IMR-90 (cell line): ENCODE data around the gene HNRNPL. TPM values are rescaled to one million over a fixed set of nuclear protein-coding genes. Genes with fewer than 3 reads are reported as not detected.

Experiments used
- ATAC-seq: fragments of 200-7000 bp; cut with Tn5 transposase; 2 replicates; pipeline ENCODE4 v1.9.1; 2020; ENCODE audit warnings: low read depth, mild to moderate bottlenecking, moderate library complexity
- BruUV-seq: library from RNA; stranded (reverse); fragments of 400-500 nt; replicated peaks from 2 replicates; lab custom pipeline; 2021; lab: Mats Ljungman, UMichigan
- CTCF ChIA-PET: fragments of 300-600 bp; formaldehyde crosslinking; extraction: SDS; loops from one replicate; lab custom pipeline; 2021; ENCODE audit warnings: antibody characterized with exemption; lab: Yijun Ruan, JAX
- POLR2A ChIA-PET: fragments of 300-600 bp; sonication (Branson Sonifier 250); formaldehyde crosslinking; loops from one replicate; lab custom pipeline; 2022; ENCODE audit warnings: antibody characterized with exemption; ENCODE audit not compliant: unreplicated experiment; lab: Charles Lee
- DNase-seq: peaks from one replicate; pipeline ENCODE4 v3.0.0; 2013
- H2AFZ ChIP-seq: replicated peaks from 2 replicates; pipeline ENCODE3; 2013; ENCODE audit warnings: low read length, mild to moderate bottlenecking; ENCODE audit not compliant: poor library complexity
- H2AK5ac ChIP-seq: 2 replicates; pipeline ENCODE4 v1.6.1; 2013; ENCODE audit warnings: low read depth, low read length, inconsistent platforms
- H2AK9ac ChIP-seq: replicated peaks from 2 replicates; pipeline ENCODE3; 2013; ENCODE audit warnings: mild to moderate bottlenecking, low read depth, low read length, moderate library complexity; ENCODE audit not compliant: poor library complexity
- H2BK120ac ChIP-seq: 2 replicates; pipeline ENCODE4 v1.6.1; 2013; ENCODE audit warnings: low read depth, low read length, inconsistent platforms
- H2BK15ac ChIP-seq: 3 replicates; pipeline ENCODE4 v1.6.1; 2013; ENCODE audit warnings: low read depth, low read length, inconsistent platforms
- H2BK20ac ChIP-seq: 2 replicates; pipeline ENCODE4 v1.6.1; 2013; ENCODE audit warnings: low read depth, mild to moderate bottlenecking, inconsistent platforms, low read length, moderate library complexity
- H2BK5ac ChIP-seq: 2 replicates; pipeline ENCODE4 v1.6.1; 2013; ENCODE audit warnings: mild to moderate bottlenecking, low read depth, low read length, inconsistent platforms; ENCODE audit not compliant: poor library complexity, severe bottlenecking
- H3K14ac ChIP-seq: replicated peaks from 2 replicates; pipeline ENCODE4 v1.6.1; 2013; ENCODE audit warnings: low read depth, low read length, inconsistent platforms
- H3K18ac ChIP-seq: 2 replicates; pipeline ENCODE4 v1.6.1; 2013; ENCODE audit warnings: low read depth, low read length, control low read depth
- H3K23ac ChIP-seq: 2 replicates; pipeline ENCODE4 v1.6.1; 2013; ENCODE audit warnings: low read depth, low read length, inconsistent platforms
- H3K27ac ChIP-seq: 2 replicates; pipeline ENCODE4 v1.5.1; 2013; ENCODE audit warnings: mild to moderate bottlenecking, control low read depth, low read length; ENCODE audit not compliant: insufficient read depth
- H3K27me3 ChIP-seq: 2 replicates; pipeline ENCODE4 v1.6.1; 2013; ENCODE audit warnings: low read length; ENCODE audit not compliant: control insufficient read depth, insufficient read depth
- H3K36me3 ChIP-seq: 2 replicates; pipeline ENCODE4 v1.6.1; 2013; ENCODE audit warnings: low read length, mixed read lengths; ENCODE audit not compliant: control insufficient read depth, insufficient read depth
- H3K4ac ChIP-seq: 2 replicates; pipeline ENCODE4 v1.6.1; 2013; ENCODE audit warnings: low read depth, low read length, inconsistent platforms
- H3K4me1 ChIP-seq: 2 replicates; pipeline ENCODE4 v1.6.1; 2013; ENCODE audit warnings: low read length, mixed read lengths; ENCODE audit not compliant: control insufficient read depth, insufficient read depth
- H3K4me2 ChIP-seq: 2 replicates; pipeline ENCODE4 v1.6.1; 2013; ENCODE audit warnings: low read depth, mild to moderate bottlenecking, control low read depth, low read length, moderate library complexity
- H3K4me3 ChIP-seq: 2 replicates; pipeline ENCODE4 v1.5.1; 2013; ENCODE audit warnings: low read depth, mild to moderate bottlenecking, control low read depth, low read length, moderate library complexity; ENCODE audit not compliant: insufficient read depth
- H3K56ac ChIP-seq: 2 replicates; pipeline ENCODE4 v1.6.1; 2013; ENCODE audit warnings: low read length, inconsistent platforms; ENCODE audit not compliant: insufficient read depth; ENCODE audit errors: extremely low read depth
- H3K79me1 ChIP-seq, 2 experiments: 2 replicates each; pipeline ENCODE4 v1.6.1; 2013; ENCODE audit warnings: low read length in 2 of 2, inconsistent platforms in 1 of 2, low read depth in 1 of 2
- H3K9ac ChIP-seq: 2 replicates; pipeline ENCODE4 v1.6.1; 2013; ENCODE audit warnings: low read depth, low read length, control low read depth
- H3K9me1 ChIP-seq: 2 replicates; pipeline ENCODE4 v1.6.1; 2013; ENCODE audit warnings: low read length, inconsistent platforms; ENCODE audit not compliant: insufficient read depth
- H3K9me3 ChIP-seq: 2 replicates; pipeline ENCODE4 v1.6.1; 2013; ENCODE audit warnings: low read length; ENCODE audit not compliant: control insufficient read depth, insufficient read depth
- H4K20me1 ChIP-seq: 2 replicates; pipeline ENCODE4 v1.6.1; 2013; ENCODE audit warnings: low read length, inconsistent platforms; ENCODE audit not compliant: insufficient read depth
- H4K5ac ChIP-seq: 2 replicates; pipeline ENCODE4 v1.6.1; 2013; ENCODE audit warnings: mild to moderate bottlenecking, low read depth, low read length, control low read depth
- H4K8ac ChIP-seq, 2 experiments: 2 replicates each; pipeline ENCODE4 v1.6.1; 2013; ENCODE audit warnings: low read depth in 2 of 2, low read length in 2 of 2, control low read depth in 1 of 2, inconsistent platforms in 1 of 2
- H4K91ac ChIP-seq: 2 replicates; pipeline ENCODE4 v1.6.1; 2013; ENCODE audit warnings: low read depth, low read length, inconsistent platforms; ENCODE audit not compliant: insufficient read depth
- CHD1 ChIP-seq: IDR thresholded peaks from 2 replicates; pipeline ENCODE4 v1.6.1; 2012; ENCODE audit warnings: low read depth, low read length, improper control_type of control experiment
- FOS ChIP-seq: fragments of 150-350 bp; IDR thresholded peaks from 2 replicates; pipeline ENCODE4 v1.6.1; 2016; ENCODE audit warnings: low read depth, low read length
- RCOR1 ChIP-seq: IDR thresholded peaks from 2 replicates; pipeline ENCODE4 v1.6.1; 2012; ENCODE audit warnings: mild to moderate bottlenecking, low read length, improper control_type of control experiment; ENCODE audit not compliant: insufficient replicate concordance
- SMC3 ChIP-seq: fragments of 150-350 bp; IDR thresholded peaks from 2 replicates; pipeline ENCODE4 v1.6.1; 2016; ENCODE audit warnings: low read depth, mild to moderate bottlenecking, antibody characterized with exemption, low read length, moderate library complexity
- WGBS, 2 experiments: methylation state at CpG; one replicate each; pipeline versions ENCODE4 v1.1.5 to v1.1.7; 2013; ENCODE audit warnings: missing lambda C conversion rate in 2 of 2; ENCODE audit not compliant: insufficient read length in 1 of 2; ENCODE audit errors: extremely low coverage in 2 of 2; 5-methylcytosine and 5-hydroxymethylcytosine counted together
- dilution Hi-C: fragments of 300-500 bp; cut with HindIII; formaldehyde crosslinking; loops from one replicate; pipeline ENCODE4 v1.14.3; 2018; ENCODE audit warnings: low sequenced_read_pairs; ENCODE audit not compliant: unreplicated experiment
- in situ Hi-C: fragments of 300-500 bp; cut with MboI; formaldehyde crosslinking; loops from 3 replicates; pipeline ENCODE4 v1.14.3; 2019; ENCODE audit warnings: low sequenced_read_pairs, inconsistent platforms, mixed read lengths
- intact Hi-C: fragments of 100-400 bp; cut with micrococcal nuclease; formaldehyde crosslinking; loops from 2 replicates; pipeline ENCODE4 v1.10.0; 2022
- polyA plus RNA-seq, 3 experiments: library from polyadenylated mRNA; depleted of rRNA; stranded (reverse); fragments of >200 nt; gene quantifications; 2 replicates each; pipeline ENCODE4 v1.2.3, GENCODE V29; 2012; ENCODE audit warnings: low replicate concordance in 1 of 3
- total RNA-seq: library from RNA; depleted of rRNA; stranded (reverse); fragments of >200 nt; gene quantifications from 2 replicates; pipeline ENCODE4 v1.2.3, GENCODE V29; 2012
- TF ChIP-seq, protein P1 (sequence below): conservative IDR thresholded peaks from 2 replicates; pipeline ENCODE4 v1.5.1; 2012; ENCODE audit warnings: mild to moderate bottlenecking, low read depth, low read length, improper control_type of control experiment
- TF ChIP-seq, protein P2 (sequence below): fragments of 150-350 bp; IDR thresholded peaks from 2 replicates; pipeline ENCODE4 v1.6.1; 2017; ENCODE audit warnings: mild to moderate bottlenecking, antibody characterized with exemption, low read length, low read depth

Gene HNRNPL
- total and polyA plus RNA-seq, 2 of the 4 experiments (the other 2 are of a cell fraction), result 277 to 429 TPM

DNA sequence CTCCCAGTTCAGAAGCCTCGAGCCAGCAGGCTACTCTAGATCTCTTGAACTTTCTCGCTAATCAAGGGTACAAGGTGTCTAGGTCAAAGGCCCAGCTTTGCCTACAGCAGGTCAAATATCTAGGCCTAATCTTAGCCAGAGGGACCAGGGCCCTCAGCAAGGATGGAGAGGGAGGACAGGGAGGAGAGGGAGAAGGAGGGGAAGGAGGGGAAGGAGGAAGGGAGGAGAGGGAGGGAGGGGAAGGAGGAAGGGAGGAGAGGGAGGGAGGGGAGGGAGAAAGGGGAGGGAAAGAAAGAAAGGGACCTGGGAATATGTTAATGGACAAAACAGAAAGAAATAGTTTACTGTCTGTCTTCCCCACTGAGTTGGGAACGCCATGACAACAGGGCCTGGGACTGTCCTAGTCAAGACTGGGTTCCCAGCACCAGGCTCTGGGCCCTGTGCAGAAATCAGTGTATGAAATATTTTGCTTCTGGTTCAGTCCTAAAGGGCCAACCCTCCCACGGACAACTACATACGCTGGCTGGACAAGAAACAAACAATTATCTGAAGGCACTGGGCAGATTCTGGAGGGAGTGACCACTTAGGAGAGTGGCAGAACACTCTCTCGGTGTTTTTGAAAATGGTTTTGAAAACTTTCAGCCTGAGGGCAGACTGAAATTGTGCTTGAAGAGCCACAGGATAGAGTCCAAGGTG lies 22.8 kb downstream of the HNRNPL start:
- H4K20me1 ChIP-seq, result peaks cover 4% of the 10 kb centered on the region; the same call in 1 of the 2 replicates
- H3K18ac ChIP-seq, result no peak overlapping the region
- BruUV-seq, result no TSS peak
- H3K4me2 ChIP-seq, result no peak overlapping the region
- ChIA-PET POLR2A (no interaction called here), CTCF (no interaction called here)
- peaks cover 0 to 29% of the 10 kb centered on the region in 2 experiments; a peak in 2 of 4 replicates for H3K79me1 ChIP-seq
- H3K4me1 ChIP-seq, result peaks cover 11% of the 10 kb centered on the region
- H4K5ac ChIP-seq, result no peak overlapping the region
- H2BK20ac ChIP-seq, result no peak overlapping the region
- no peak overlapping the region for H2AFZ ChIP-seq
- H2BK120ac ChIP-seq, result no peak overlapping the region
- peaks cover 3% of the 10 kb centered on the region; the same call in 1 of the 2 replicates for H3K9me1 ChIP-seq
- H2BK15ac ChIP-seq, result no peak overlapping the region
- H3K27me3 ChIP-seq, result no peaks in the 10 kb centered on the region
- H4K91ac ChIP-seq, result no peak overlapping the region
- H4K8ac ChIP-seq, result no peak overlapping the region
- H3K56ac ChIP-seq, result no peak overlapping the region
- no peaks in the 10 kb centered on the region; the same call in 1 of the 2 replicates for H3K9me3 ChIP-seq
- H3K27ac ChIP-seq, result no peak overlapping the region
- in situ Hi-C loops (no loop called here), dilution Hi-C loops (no loop called here), intact Hi-C loops (no loop called here)
- no peak overlapping the region for H3K9ac ChIP-seq
- no peak overlapping the region for H2AK5ac ChIP-seq
- no peak for ATAC-seq
- TF ChIP-seq RCOR1 (no peak), CHD1 (no peak), FOS (no peak), SMC3 (no peak)
- TF ChIP-seq, protein P1, sequence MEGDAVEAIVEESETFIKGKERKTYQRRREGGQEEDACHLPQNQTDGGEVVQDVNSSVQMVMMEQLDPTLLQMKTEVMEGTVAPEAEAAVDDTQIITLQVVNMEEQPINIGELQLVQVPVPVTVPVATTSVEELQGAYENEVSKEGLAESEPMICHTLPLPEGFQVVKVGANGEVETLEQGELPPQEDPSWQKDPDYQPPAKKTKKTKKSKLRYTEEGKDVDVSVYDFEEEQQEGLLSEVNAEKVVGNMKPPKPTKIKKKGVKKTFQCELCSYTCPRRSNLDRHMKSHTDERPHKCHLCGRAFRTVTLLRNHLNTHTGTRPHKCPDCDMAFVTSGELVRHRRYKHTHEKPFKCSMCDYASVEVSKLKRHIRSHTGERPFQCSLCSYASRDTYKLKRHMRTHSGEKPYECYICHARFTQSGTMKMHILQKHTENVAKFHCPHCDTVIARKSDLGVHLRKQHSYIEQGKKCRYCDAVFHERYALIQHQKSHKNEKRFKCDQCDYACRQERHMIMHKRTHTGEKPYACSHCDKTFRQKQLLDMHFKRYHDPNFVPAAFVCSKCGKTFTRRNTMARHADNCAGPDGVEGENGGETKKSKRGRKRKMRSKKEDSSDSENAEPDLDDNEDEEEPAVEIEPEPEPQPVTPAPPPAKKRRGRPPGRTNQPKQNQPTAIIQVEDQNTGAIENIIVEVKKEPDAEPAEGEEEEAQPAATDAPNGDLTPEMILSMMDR, result no peak
- TF ChIP-seq, protein P2, sequence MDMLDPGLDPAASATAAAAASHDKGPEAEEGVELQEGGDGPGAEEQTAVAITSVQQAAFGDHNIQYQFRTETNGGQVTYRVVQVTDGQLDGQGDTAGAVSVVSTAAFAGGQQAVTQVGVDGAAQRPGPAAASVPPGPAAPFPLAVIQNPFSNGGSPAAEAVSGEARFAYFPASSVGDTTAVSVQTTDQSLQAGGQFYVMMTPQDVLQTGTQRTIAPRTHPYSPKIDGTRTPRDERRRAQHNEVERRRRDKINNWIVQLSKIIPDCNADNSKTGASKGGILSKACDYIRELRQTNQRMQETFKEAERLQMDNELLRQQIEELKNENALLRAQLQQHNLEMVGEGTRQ, result no peak
- H2AK9ac ChIP-seq, result no peak overlapping the region
- no peak overlapping the region for H3K4ac ChIP-seq
- WGBS, 2 experiments, result 71% methylated on average over 1 of the region's 6 CpGs; no CpG with 5 or more reads in 1 of the 2 experiments
- H2BK5ac ChIP-seq, result no peak overlapping the region
- H3K36me3 ChIP-seq, result peaks cover 13% of the 10 kb centered on the region
- H3K14ac ChIP-seq, result no peak overlapping the region
- H3K23ac ChIP-seq, result no peak overlapping the region
- DNase-seq, result no peak
- H3K4me3 ChIP-seq, result no peak overlapping the region
